Trophoblast cell (in vitro differentiated cells and primary cell): ENCODE results near the gene WHAMM.

Experiments used
- DNase-seq, 2 donors: peaks; one replicate each; pipeline ENCODE4 v3.0.0-alpha.2; 2016
- H2AFZ ChIP-seq: 2 replicates; pipeline ENCODE4 v1.6.1; 2013; ENCODE audit warnings: low read length, moderate library complexity, mild to moderate bottlenecking; ENCODE audit not compliant: insufficient read depth, poor library complexity
- H2AK5ac ChIP-seq: 2 replicates; pipeline ENCODE4 v1.6.1; 2013; ENCODE audit warnings: mild to moderate bottlenecking, low read length
- H2BK120ac ChIP-seq: 2 replicates; pipeline ENCODE4 v1.6.1; 2013; ENCODE audit warnings: low read length, mild to moderate bottlenecking, moderate library complexity; ENCODE audit not compliant: insufficient read depth, poor library complexity
- H2BK12ac ChIP-seq: 2 replicates; pipeline ENCODE4 v1.6.1; 2013; ENCODE audit warnings: mild to moderate bottlenecking, low read length, moderate library complexity
- H2BK5ac ChIP-seq: 2 replicates; pipeline ENCODE4 v1.6.1; 2013; ENCODE audit warnings: low read length, low read depth, moderate library complexity, mild to moderate bottlenecking; ENCODE audit not compliant: poor library complexity
- H3K14ac ChIP-seq: 2 replicates; pipeline ENCODE4 v1.6.1; 2013; ENCODE audit warnings: mild to moderate bottlenecking, low read length
- H3K18ac ChIP-seq: 2 replicates; pipeline ENCODE4 v1.6.1; 2013; ENCODE audit warnings: mild to moderate bottlenecking, low read length
- H3K23ac ChIP-seq: 2 replicates; pipeline ENCODE4 v1.6.1; 2013; ENCODE audit warnings: low read length
- H3K27ac ChIP-seq: 2 replicates; pipeline ENCODE4 v1.5.1; 2013; ENCODE audit warnings: low read depth, mild to moderate bottlenecking, inconsistent platforms, low read length, moderate library complexity
- H3K27me3 ChIP-seq: 2 replicates; pipeline ENCODE4 v1.6.1; 2013; ENCODE audit warnings: inconsistent platforms, mild to moderate bottlenecking, low read length, moderate library complexity; ENCODE audit not compliant: insufficient read depth
- H3K36me3 ChIP-seq, 2 experiments: 1 replicate in 1 of 2; 2 replicates in 1 of 2; pipeline ENCODE4 v1.6.1; 2013; ENCODE audit warnings: low read length in 2 of 2, mild to moderate bottlenecking in 2 of 2, moderate library complexity in 1 of 2; ENCODE audit not compliant: insufficient read depth in 2 of 2, control insufficient read depth in 1 of 2
- H3K4ac ChIP-seq: 2 replicates; pipeline ENCODE4 v1.6.1; 2013; ENCODE audit warnings: low read depth, mild to moderate bottlenecking, low read length, moderate library complexity
- H3K4me1 ChIP-seq, 2 experiments: 1 replicate in 1 of 2; 2 replicates in 1 of 2; pipeline ENCODE4 v1.6.1; 2013; ENCODE audit warnings: low read length in 2 of 2, mild to moderate bottlenecking in 2 of 2, moderate library complexity in 1 of 2; ENCODE audit not compliant: insufficient read depth in 2 of 2, control insufficient read depth in 1 of 2
- H3K4me2 ChIP-seq: 2 replicates; pipeline ENCODE4 v1.6.1; 2013; ENCODE audit warnings: inconsistent platforms, mild to moderate bottlenecking, low read length, moderate library complexity
- H3K4me3 ChIP-seq: 2 replicates; pipeline ENCODE4 v1.5.1; 2013; ENCODE audit warnings: mild to moderate bottlenecking, low read depth, low read length, inconsistent platforms
- H3K79me1 ChIP-seq: one replicate; pipeline ENCODE4 v1.6.1; 2013; ENCODE audit warnings: low read length
- H3K79me2 ChIP-seq: 2 replicates; pipeline ENCODE4 v1.6.1; 2013; ENCODE audit warnings: low read length, mild to moderate bottlenecking; ENCODE audit not compliant: control insufficient read depth, insufficient read depth, poor library complexity
- H3K9ac ChIP-seq: 2 replicates; pipeline ENCODE4 v1.6.1; 2013; ENCODE audit warnings: mild to moderate bottlenecking, low read length
- H3K9me3 ChIP-seq: 2 replicates; pipeline ENCODE4 v1.6.1; 2013; ENCODE audit warnings: low read depth, mild to moderate bottlenecking, control low read depth, inconsistent platforms, low read length; ENCODE audit not compliant: insufficient read depth
- H4K12ac ChIP-seq: 2 replicates; pipeline ENCODE4 v1.6.1; 2013; ENCODE audit warnings: low read depth, mild to moderate bottlenecking, low read length, moderate library complexity
- H4K8ac ChIP-seq: 2 replicates; pipeline ENCODE4 v1.6.1; 2013; ENCODE audit warnings: low read depth, mild to moderate bottlenecking, low read length, moderate library complexity
- H4K91ac ChIP-seq: one replicate; pipeline ENCODE4 v1.6.1; 2013; ENCODE audit warnings: low read depth, mild to moderate bottlenecking, low read length, moderate library complexity
- WGBS: extraction: QIAGEN DNeasy Blood & Tissue Kit; methylation state at CpG from one replicate; pipeline ENCODE4 v1.1.7; 2013; ENCODE audit warnings: missing lambda C conversion rate; ENCODE audit not compliant: insufficient read length, insufficient coverage; ENCODE audit errors: extremely low coverage; 5-methylcytosine and 5-hydroxymethylcytosine counted together

WHAMM gene

DNA sequence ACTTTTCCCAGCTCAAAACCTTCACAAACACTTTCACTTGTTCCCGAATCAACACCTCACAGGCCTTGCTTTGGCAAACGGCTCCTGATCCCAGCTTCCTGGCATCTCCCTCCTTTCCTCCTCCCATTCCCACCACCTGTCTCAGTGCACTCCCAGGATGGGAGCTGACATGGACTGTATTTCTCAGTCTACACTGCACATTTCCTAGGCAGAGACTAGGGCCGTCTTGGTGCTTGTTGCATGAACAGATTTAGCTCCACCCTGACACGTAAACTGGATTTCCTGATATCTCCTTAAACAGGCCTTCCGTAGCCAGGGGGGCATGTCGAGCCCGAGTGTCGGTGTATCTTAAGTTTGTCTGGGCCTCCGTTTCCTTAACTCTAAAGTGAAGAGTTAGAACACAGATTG is 790 bp upstream of the WHAMM start:
- no peak overlapping the region for H3K4ac ChIP-seq
- no peaks in the 10 kb centered on the region for H3K4me1 ChIP-seq
- H2BK5ac ChIP-seq = no peak overlapping the region
- H4K8ac ChIP-seq = no peak overlapping the region
- H3K14ac ChIP-seq = no peak overlapping the region
- no peak overlapping the region for H4K91ac ChIP-seq
- H3K9me3 ChIP-seq = no peaks in the 10 kb centered on the region
- peaks cover 4% of the 10 kb centered on the region for H3K79me2 ChIP-seq
- H2BK12ac ChIP-seq = no peak overlapping the region
- peaks cover 1 to 3% of the 10 kb centered on the region in 2 experiments for H3K36me3 ChIP-seq
- no peak overlapping the region for H2AK5ac ChIP-seq
- H3K9ac ChIP-seq = no peak overlapping the region
- no peak overlapping the region for H3K4me3 ChIP-seq
- peaks cover 9% of the 10 kb centered on the region for H3K79me1 ChIP-seq
- H2AFZ ChIP-seq = peak overlapping the region; percentile 5
- H3K18ac ChIP-seq = no peak overlapping the region
- no peak overlapping the region for H3K27ac ChIP-seq
- no peak overlapping the region for H3K23ac ChIP-seq
- no peaks in the 10 kb centered on the region for H3K27me3 ChIP-seq
- no peak for DNase-seq
- no peak overlapping the region for H2BK120ac ChIP-seq
- WGBS = no CpG with 5 or more reads among the region's 9 CpGs
- H4K12ac ChIP-seq = no peak overlapping the region
- peak overlapping the region; percentile 76 for H3K4me2 ChIP-seq

DNA sequence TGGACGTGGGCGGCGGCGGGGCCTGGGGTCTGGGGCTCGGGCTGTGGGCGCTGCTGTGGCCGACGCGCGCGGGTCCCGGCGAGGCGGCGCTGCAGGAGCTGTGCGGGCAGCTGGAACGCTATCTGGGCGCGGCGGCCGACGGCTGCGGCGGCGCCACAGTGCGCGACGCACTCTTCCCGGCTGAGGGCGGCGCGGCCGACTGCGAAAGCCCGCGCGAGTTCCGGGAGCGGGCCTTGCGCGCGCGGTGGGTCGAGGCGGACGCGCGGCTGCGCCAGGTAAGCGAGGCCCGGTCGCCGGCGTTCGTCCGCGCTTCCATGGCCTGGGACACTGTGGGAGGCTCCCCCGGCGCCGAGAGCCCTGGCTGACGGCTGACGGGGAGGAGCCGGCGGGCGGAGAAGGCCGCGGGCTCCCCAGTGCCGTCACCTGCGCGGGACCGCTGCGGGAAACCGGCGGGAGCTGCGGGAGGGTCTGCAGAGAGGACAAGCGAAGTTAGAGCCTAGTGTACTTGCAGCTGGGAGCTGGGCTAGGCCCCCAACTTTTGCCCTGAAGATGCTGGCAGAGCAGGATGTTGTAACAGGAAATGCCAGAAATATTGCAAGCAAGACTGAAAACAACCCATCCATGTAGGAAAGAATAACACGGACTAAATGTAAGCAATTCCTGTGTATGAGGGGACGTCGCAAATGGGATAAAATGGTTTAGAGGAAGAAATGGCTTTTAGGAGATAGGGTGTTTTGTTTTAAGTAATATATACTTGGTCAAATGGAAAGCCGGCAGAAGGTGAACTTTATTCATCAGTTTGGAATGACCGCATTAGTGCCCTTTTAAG is 847 bp downstream of the WHAMM start:
- Histone ChIP-seq H3K23ac (no peak overlapping the region), H3K36me3 (peaks cover 5 to 6% of the 10 kb centered on the region in 2 experiments), H3K27ac (peak overlapping the region; percentile 92), H3K27me3 (no peaks in the 10 kb centered on the region), H3K4me2 (peak overlapping the region; percentile 76), H4K12ac (peak overlapping the region; percentile 2), H3K18ac (peak overlapping the region; percentile 64), H3K9ac (peak overlapping the region; percentile 95), H3K4ac (peak overlapping the region; percentile 13), H2AFZ (peak overlapping the region; percentile 6), H3K79me2 (peaks cover 4% of the 10 kb centered on the region), H3K9me3 (no peaks in the 10 kb centered on the region), H3K14ac (peak overlapping the region; percentile 65), H2BK120ac (peak overlapping the region; percentile 5), H2AK5ac (no peak overlapping the region), H2BK5ac (peak overlapping the region; percentile 77), H4K8ac (peak overlapping the region; percentile 43), H2BK12ac (no peak overlapping the region), H3K4me1 (no peaks in the 10 kb centered on the region), H4K91ac (peak overlapping the region; percentile 82), H3K4me3 (peak overlapping the region; percentile 100), H3K79me1 (peaks cover 9% of the 10 kb centered on the region)
- no CpG with 5 or more reads among the region's 81 CpGs for WGBS
- peak; percentile 33 to 68 for DNase-seq

DNA sequence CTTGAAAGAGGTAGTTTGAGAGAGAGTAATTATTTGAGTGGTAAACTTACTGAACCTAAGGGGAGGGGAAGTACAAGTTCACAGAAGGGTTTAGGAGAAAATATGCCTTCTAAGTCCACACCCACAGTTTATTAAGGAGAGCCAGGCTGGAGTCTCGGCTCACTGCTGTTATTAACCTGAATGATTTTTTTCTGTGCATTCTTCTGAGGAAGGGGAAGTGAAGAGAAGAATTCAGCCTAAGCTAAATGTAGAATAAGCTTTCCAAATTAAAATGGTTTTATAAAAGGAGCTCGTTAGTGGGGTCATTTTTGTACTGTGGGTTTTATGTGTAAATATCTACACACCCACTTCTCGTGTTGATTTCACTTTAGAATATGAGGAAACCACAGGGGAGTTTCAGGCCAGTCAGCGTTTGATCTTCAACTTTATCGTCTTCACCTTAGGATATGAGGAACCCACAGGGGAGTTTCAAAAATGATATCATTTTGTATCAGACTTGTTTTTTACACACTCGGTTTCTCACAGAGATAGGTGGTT is 1.5 kb downstream of the WHAMM start:
- no peak overlapping the region for H3K23ac ChIP-seq
- no peak overlapping the region for H2AK5ac ChIP-seq
- peaks cover 9% of the 10 kb centered on the region for H3K79me1 ChIP-seq
- peak overlapping the region; percentile 92 for H3K27ac ChIP-seq
- H2BK120ac ChIP-seq = no peak overlapping the region
- H2AFZ ChIP-seq = no peak overlapping the region
- no peak overlapping the region for H4K12ac ChIP-seq
- no peak overlapping the region for H2BK12ac ChIP-seq
- H3K27me3 ChIP-seq = no peaks in the 10 kb centered on the region
- H4K8ac ChIP-seq = no peak overlapping the region
- WGBS = no CpG with 5 or more reads among the region's 6 CpGs
- H2BK5ac ChIP-seq = no peak overlapping the region
- H3K4ac ChIP-seq = no peak overlapping the region
- peak in 1 of 2 donors; percentile 27 for DNase-seq
- H3K9ac ChIP-seq = no peak overlapping the region
- H3K18ac ChIP-seq = no peak overlapping the region
- H3K4me2 ChIP-seq = peak overlapping the region; percentile 76
- H3K4me3 ChIP-seq = no peak overlapping the region
- no peaks in the 10 kb centered on the region for H3K9me3 ChIP-seq
- peaks cover 4% of the 10 kb centered on the region for H3K79me2 ChIP-seq
- H3K4me1 ChIP-seq = no peaks in the 10 kb centered on the region
- H3K36me3 ChIP-seq = peaks cover 5 to 6% of the 10 kb centered on the region in 2 experiments
- H4K91ac ChIP-seq = no peak overlapping the region
- H3K14ac ChIP-seq = no peak overlapping the region

DNA sequence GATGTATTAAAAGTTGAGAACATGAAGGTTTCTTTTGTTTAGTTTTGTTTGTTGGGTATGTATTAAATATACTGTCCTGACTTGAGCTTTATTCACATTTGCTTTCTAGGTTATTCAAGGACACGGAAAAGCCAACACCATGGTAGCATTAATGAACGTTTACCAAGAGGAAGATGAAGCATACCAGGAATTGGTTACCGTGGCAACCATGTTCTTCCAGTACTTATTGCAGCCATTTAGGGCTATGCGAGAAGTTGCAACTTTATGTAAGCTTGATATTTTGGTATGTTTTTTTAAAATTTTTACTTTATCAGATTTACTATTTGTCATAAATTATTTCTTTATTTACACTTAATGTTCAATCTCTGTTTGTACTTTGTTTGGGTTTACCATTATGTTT is 3.6 kb downstream of the WHAMM start:
- H4K91ac ChIP-seq = no peak overlapping the region
- no peak overlapping the region for H2BK12ac ChIP-seq
- H2AK5ac ChIP-seq = no peak overlapping the region
- no peak overlapping the region for H3K27ac ChIP-seq
- no peak overlapping the region for H3K14ac ChIP-seq
- DNase-seq = peak in 1 of 2 donors; percentile 21
- H3K4ac ChIP-seq = no peak overlapping the region
- no peak overlapping the region for H3K9ac ChIP-seq
- H3K9me3 ChIP-seq = no peaks in the 10 kb centered on the region
- H3K79me2 ChIP-seq = peaks cover 4% of the 10 kb centered on the region
- no peaks in the 10 kb centered on the region for H3K4me1 ChIP-seq
- no CpG with 5 or more reads among the region's 4 CpGs for WGBS
- peaks cover 9% of the 10 kb centered on the region for H3K79me1 ChIP-seq
- no peaks in the 10 kb centered on the region for H3K27me3 ChIP-seq
- H4K8ac ChIP-seq = no peak overlapping the region
- no peak overlapping the region for H3K4me2 ChIP-seq
- H3K23ac ChIP-seq = no peak overlapping the region
- no peak overlapping the region for H3K4me3 ChIP-seq
- no peak overlapping the region for H2BK120ac ChIP-seq
- H2AFZ ChIP-seq = no peak overlapping the region
- H3K18ac ChIP-seq = no peak overlapping the region
- no peak overlapping the region for H2BK5ac ChIP-seq
- no peak overlapping the region for H4K12ac ChIP-seq
- H3K36me3 ChIP-seq = peaks cover 9 to 10% of the 10 kb centered on the region in 2 experiments
